GM23338 (cell line): ENCODE measurements around the gene PPP4R1. TPM values are rescaled to one million over a fixed set of nuclear protein-coding genes. Genes with fewer than 3 reads are reported as not detected.

Source experiments
- ATAC-seq: fragments of 200-7000 bp; cut with Tn5 transposase; 3 replicates; pipeline ENCODE4 v1.9.1; 2020
- DNase-seq: peaks from one replicate; pipeline ENCODE4 v3.0.0-alpha.2; 2015; ENCODE audit warnings: low spot score
- H2AFZ ChIP-seq: fragments of 200-600 bp; sonication (generic); 2 replicates; pipeline ENCODE4 v1.8.0; 2016; ENCODE audit warnings: antibody characterized with exemption, mild to moderate bottlenecking, moderate library complexity
- H3F3A ChIP-seq: fragments of 200-600 bp; sonication (generic); replicated peaks from 2 replicates; pipeline ENCODE4 v1.8.0; 2017; ENCODE audit warnings: antibody characterized with exemption, mixed run types, low read depth
- H3K27ac ChIP-seq: fragments of 200-600 bp; sonication (generic); 2 replicates; pipeline ENCODE4 v1.6.1; 2016; ENCODE audit warnings: low read depth
- H3K27me3 ChIP-seq: fragments of 200-600 bp; sonication (generic); 2 replicates; pipeline ENCODE4 v1.8.0; 2016; ENCODE audit warnings: mild to moderate bottlenecking, mixed run types, moderate library complexity; ENCODE audit not compliant: insufficient read depth
- H3K36me3 ChIP-seq: fragments of 200-600 bp; sonication (generic); 2 replicates; pipeline ENCODE4 v1.8.0; 2016; ENCODE audit warnings: mild to moderate bottlenecking; ENCODE audit not compliant: insufficient read depth
- H3K4me1 ChIP-seq: fragments of 200-600 bp; sonication (generic); 2 replicates; pipeline ENCODE4 v1.8.0; 2016; ENCODE audit warnings: mild to moderate bottlenecking, moderate library complexity; ENCODE audit not compliant: insufficient read depth
- H3K4me2 ChIP-seq: fragments of 200-600 bp; sonication (generic); 2 replicates; pipeline ENCODE4 v1.7.1; 2017; ENCODE audit warnings: mixed run types
- H3K4me3 ChIP-seq: fragments of 200-600 bp; sonication (generic); 2 replicates; pipeline ENCODE4 v1.6.1; 2016; ENCODE audit warnings: mixed run types
- H3K79me2 ChIP-seq: fragments of 200-600 bp; sonication (generic); replicated peaks from 2 replicates; pipeline ENCODE4 v1.8.0; 2017; ENCODE audit warnings: mild to moderate bottlenecking; ENCODE audit not compliant: insufficient read depth
- H3K9me2 ChIP-seq: fragments of 200-600 bp; sonication (generic); 2 replicates; pipeline ENCODE4 v1.8.0; 2017; ENCODE audit not compliant: insufficient read depth
- H4K20me1 ChIP-seq: fragments of 200-600 bp; sonication (generic); replicated peaks from 2 replicates; pipeline ENCODE4 v1.8.0; 2017; ENCODE audit warnings: mild to moderate bottlenecking; ENCODE audit not compliant: insufficient read depth
- H3K27ac Mint-ChIP-seq: 2 replicates; pipeline ENCODE4 v1.8.0; 2020; ENCODE audit warnings: inconsistent platforms, mild to moderate bottlenecking, moderate library complexity, mixed read lengths
- H3K27me3 Mint-ChIP-seq: 3 replicates; pipeline ENCODE4 v1.8.0; 2022; ENCODE audit warnings: low read depth, mild to moderate bottlenecking, moderate library complexity, mixed read lengths, inconsistent platforms; ENCODE audit not compliant: insufficient read depth, poor library complexity
- H3K36me3 Mint-ChIP-seq: 3 replicates; pipeline ENCODE4 v1.8.0; 2021; ENCODE audit warnings: low read depth, mild to moderate bottlenecking, inconsistent platforms, moderate library complexity, mixed read lengths
- H3K4me1 Mint-ChIP-seq: 3 replicates; pipeline ENCODE4 v1.8.0; 2020; ENCODE audit warnings: mild to moderate bottlenecking, inconsistent platforms, mixed read lengths
- H3K4me3 Mint-ChIP-seq: 3 replicates; pipeline ENCODE4 v1.8.0; 2021; ENCODE audit warnings: moderate library complexity, mild to moderate bottlenecking, inconsistent platforms, mixed read lengths
- H3K9me3 Mint-ChIP-seq: 3 replicates; pipeline ENCODE4 v1.8.0; 2020; ENCODE audit warnings: moderate library complexity, mild to moderate bottlenecking, inconsistent platforms, mixed read lengths
- CREB1 ChIP-seq: fragments of 250-450 bp; sonication (Bioruptor Pico); IDR thresholded peaks from 2 replicates; pipeline ENCODE4 v1.5.0; 2020; ENCODE audit warnings: low read depth, mild to moderate bottlenecking, moderate library complexity
- CTCF ChIP-seq, 2 experiments: fragments of 200-600 bp in 1 of 2; sonication (generic) in 1 of 2; conservative IDR thresholded peaks; 2 replicates each; pipeline versions ENCODE4 v1.5.1 to v1.6.1; 2016 to 2017; ENCODE audit warnings: antibody characterized with exemption in 2 of 2, low read depth in 2 of 2, mild to moderate bottlenecking in 2 of 2, moderate library complexity in 1 of 2
- ETS1 ChIP-seq: IDR thresholded peaks from 2 replicates; pipeline ENCODE4 v1.6.1; 2016; ENCODE audit warnings: antibody characterized with exemption
- EZH2 ChIP-seq: fragments of 200-600 bp; sonication (generic); IDR thresholded peaks from one replicate; pipeline ENCODE4 v1.8.0; 2017; ENCODE audit warnings: antibody characterized with exemption, mild to moderate bottlenecking, low read depth; ENCODE audit not compliant: unreplicated experiment
- EZH2phosphoT487 ChIP-seq: fragments of 200-600 bp; sonication (generic); IDR thresholded peaks from one replicate; pipeline ENCODE4 v1.8.1; 2018; ENCODE audit warnings: antibody characterized with exemption; ENCODE audit not compliant: unreplicated experiment
- JUNB ChIP-seq: IDR thresholded peaks from one replicate; pipeline ENCODE4 v1.6.1; 2016; ENCODE audit warnings: antibody characterized with exemption; ENCODE audit not compliant: unreplicated experiment
- NANOG ChIP-seq: IDR thresholded peaks from 2 replicates; pipeline ENCODE4 v1.6.1; 2016; ENCODE audit warnings: antibody characterized with exemption, borderline replicate concordance
- POLR2AphosphoS5 ChIP-seq: IDR thresholded peaks from 2 replicates; pipeline ENCODE4 v1.6.1; 2016; ENCODE audit warnings: antibody characterized with exemption, low read depth
- REST ChIP-seq: IDR thresholded peaks from one replicate; pipeline ENCODE4 v1.6.1; 2018; ENCODE audit warnings: antibody characterized with exemption; ENCODE audit not compliant: unreplicated experiment
- STAT1 ChIP-seq: IDR thresholded peaks from one replicate; pipeline ENCODE4 v1.6.1; 2016; ENCODE audit warnings: antibody characterized with exemption; ENCODE audit not compliant: unreplicated experiment
- ZNF114 ChIP-seq: fragments of 250-450 bp; sonication (Bioruptor Pico); IDR thresholded peaks from 2 replicates; pipeline ENCODE4 v1.5.0; 2020; ENCODE audit warnings: mild to moderate bottlenecking, moderate library complexity
- ZNF331 ChIP-seq: fragments of 250-450 bp; sonication (Bioruptor Pico); IDR thresholded peaks from 2 replicates; pipeline ENCODE4 v1.5.0; 2020; ENCODE audit warnings: low read depth, mild to moderate bottlenecking, moderate library complexity
- ZNF462 ChIP-seq: fragments of 250-450 bp; sonication (Bioruptor Pico); IDR thresholded peaks from 2 replicates; pipeline ENCODE4 v1.5.0; 2020; ENCODE audit warnings: mild to moderate bottlenecking, moderate library complexity
- polyA plus RNA-seq: library from polyadenylated mRNA; unstranded; fragments of >200 nt; fragmentation: Nextera tagmentation; extraction: Ambion mirVana; gene quantifications from 2 replicates; pipeline ENCODE4 v1.2.1, GENCODE V29; 2016
- total RNA-seq: library from RNA; depleted of rRNA; stranded (reverse); fragments of >200 nt; shearing (Covaris generic); gene quantifications from 2 replicates; pipeline ENCODE4 v1.2.3, GENCODE V29; 2014

Gene PPP4R1
- total and polyA plus RNA-seq, 2 experiments from 2014 or later, result 18.1 to 79.4 TPM

- TF ChIP-seq CTCF (conservative IDR thresholded peaks at IDR 0.05; ENCODE audit: low read depth in 2 of 2), result no peak
Observed at GRCh38 chr18:9519399-9519798, 95.0 kb downstream of the PPP4R1 start (continued).

GRCh38 chr18:9517869-9518268 lies 96.5 kb downstream of the PPP4R1 start:
- H3K36me3 ChIP-seq, result no peaks in the 10 kb centered on the region; the same call in 1 of the 2 replicates
- H2AFZ ChIP-seq, result no peak overlapping the region
- Mint-ChIP-seq H3K9me3 (no peaks in the 10 kb centered on the region), H3K4me1 (peaks cover 1% of the 10 kb centered on the region; the same call in 2 of the 3 replicates), H3K27me3 (no peaks in the 10 kb centered on the region), H3K4me3 (no peak overlapping the region), H3K36me3 (peaks cover 13% of the 10 kb centered on the region; the same call in 2 of the 3 replicates), H3K27ac (no peak overlapping the region)
- no peaks in the 10 kb centered on the region for H3K4me1 ChIP-seq
- H4K20me1 ChIP-seq, result no peaks in the 10 kb centered on the region
- no peaks in the 10 kb centered on the region for H3K27me3 ChIP-seq
- ATAC-seq (no peak), DNase-seq (no peak)
- H3K79me2 ChIP-seq, result no peaks in the 10 kb centered on the region
- no peak overlapping the region for H3K27ac ChIP-seq
- no peak overlapping the region for H3K4me2 ChIP-seq
- no peaks in the 10 kb centered on the region for H3F3A ChIP-seq
- H3K9me2 ChIP-seq, result no peaks in the 10 kb centered on the region
- no peak overlapping the region for H3K4me3 ChIP-seq
- TF ChIP-seq JUNB (no peak), EZH2phosphoT487 (no peak), EZH2 (no peak), ZNF462 (CRISPR knock-in tag) (no peak), NANOG (no peak), REST (no peak), ZNF331 (CRISPR knock-in tag) (no peak), ZNF114 (CRISPR knock-in tag) (no peak), POLR2AphosphoS5 (no peak), STAT1 (no peak), ETS1 (no peak), CREB1 (no peak)
